GM18517 (cell line): ENCODE measurements around the gene PDAP1.
A peak's percentile ranks its signal among the peaks of the same experiment; 100 is the strongest.
"Not testable (repeated sequence)": the region's sequence is repeated elsewhere in the genome, so short reads cannot be mapped to it uniquely, and the experiment has no call there.

Experiments used
- ATAC-seq: cut with Tn5 transposase; IDR thresholded peaks from one replicate; pipeline ENCODE4 v1.9.1; 2021; ENCODE audit warnings: mild to moderate bottlenecking, moderate library complexity; ENCODE audit not compliant: unreplicated experiment

PDAP1 gene

DNA sequence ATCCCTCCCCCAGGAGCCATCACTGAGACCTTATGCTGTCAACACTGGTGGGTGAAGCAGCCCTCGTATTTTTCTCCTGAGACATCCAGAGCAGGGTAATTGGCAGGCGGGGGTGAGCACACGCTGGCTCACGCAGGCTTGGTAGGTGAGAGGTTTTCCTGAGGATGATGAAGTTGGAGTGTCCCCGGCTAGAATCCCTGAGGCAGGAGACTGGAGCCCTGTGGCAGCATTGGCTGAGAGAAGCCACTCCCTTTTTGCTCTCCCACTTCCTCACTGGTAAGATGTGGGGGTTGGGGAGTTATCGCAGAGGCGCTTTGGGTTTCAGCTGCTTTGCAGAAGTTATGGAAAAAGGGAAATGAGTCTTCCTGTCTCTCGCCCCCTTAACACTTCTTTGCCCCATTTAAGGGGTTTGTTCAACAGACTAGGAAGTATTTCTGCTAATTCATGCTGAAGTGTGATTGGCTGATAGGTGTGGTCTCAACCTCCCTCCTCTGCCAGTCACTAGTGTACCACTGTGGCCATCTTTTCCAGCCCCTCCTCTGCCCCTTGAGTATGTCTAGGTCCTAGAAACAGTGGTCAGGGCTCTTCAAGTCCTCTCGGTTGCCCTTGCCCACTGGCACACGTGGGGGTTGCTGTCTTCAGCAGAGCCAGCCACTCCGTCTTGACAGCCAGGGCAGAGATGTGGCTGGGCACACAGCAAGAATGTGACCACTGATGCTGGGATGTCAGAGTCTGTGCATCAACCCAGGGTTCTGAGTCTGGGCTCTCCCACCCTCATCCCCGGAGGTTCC lies 28.2 kb downstream of the PDAP1 start:
- ATAC-seq, result peak; percentile 48

DNA sequence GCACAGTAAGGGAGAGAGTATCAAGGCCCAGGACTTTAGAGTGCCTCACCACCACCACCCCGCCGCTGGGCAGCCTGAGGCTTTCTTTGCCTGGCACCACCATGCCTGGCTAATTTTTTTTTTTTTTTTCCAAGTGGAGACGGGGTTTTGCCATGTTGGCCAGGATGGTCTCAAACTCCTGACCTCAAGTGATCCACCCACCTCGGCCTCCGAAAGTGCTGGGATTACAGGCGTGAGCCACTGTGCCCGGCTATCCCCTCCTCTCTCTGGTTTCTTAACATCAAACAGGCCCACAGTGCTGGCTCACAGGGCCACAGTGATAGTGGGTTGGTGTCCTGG lies 28.7 kb downstream of the PDAP1 start:
- ATAC-seq, result not testable (repeated sequence)

DNA sequence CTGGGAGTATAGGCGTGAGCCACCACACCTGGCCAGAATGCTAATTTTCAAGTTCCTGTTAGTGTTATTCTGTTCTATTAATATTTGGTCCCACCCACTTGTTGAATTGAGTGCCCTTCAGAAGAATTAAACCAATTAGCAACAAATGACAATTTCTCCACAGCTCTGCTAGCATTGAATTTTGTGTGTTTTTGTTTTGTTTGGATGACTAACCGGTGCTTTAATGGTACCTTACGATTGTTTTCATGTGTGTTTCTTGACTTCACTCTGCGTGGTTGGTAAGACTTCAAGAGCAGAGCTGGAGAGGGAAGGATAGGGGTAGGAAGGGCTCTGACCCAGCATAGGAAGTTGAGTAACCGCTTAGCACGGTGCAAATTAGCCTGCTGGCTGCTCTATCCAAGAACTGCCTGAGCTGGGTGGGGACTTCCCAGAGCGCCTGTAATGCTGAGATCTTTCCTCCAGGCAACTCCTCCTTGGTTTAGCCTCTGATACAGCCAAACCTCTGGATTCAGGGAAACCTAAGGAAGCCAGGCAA lies 29.3 kb downstream of the PDAP1 start:
- no peak for ATAC-seq

DNA sequence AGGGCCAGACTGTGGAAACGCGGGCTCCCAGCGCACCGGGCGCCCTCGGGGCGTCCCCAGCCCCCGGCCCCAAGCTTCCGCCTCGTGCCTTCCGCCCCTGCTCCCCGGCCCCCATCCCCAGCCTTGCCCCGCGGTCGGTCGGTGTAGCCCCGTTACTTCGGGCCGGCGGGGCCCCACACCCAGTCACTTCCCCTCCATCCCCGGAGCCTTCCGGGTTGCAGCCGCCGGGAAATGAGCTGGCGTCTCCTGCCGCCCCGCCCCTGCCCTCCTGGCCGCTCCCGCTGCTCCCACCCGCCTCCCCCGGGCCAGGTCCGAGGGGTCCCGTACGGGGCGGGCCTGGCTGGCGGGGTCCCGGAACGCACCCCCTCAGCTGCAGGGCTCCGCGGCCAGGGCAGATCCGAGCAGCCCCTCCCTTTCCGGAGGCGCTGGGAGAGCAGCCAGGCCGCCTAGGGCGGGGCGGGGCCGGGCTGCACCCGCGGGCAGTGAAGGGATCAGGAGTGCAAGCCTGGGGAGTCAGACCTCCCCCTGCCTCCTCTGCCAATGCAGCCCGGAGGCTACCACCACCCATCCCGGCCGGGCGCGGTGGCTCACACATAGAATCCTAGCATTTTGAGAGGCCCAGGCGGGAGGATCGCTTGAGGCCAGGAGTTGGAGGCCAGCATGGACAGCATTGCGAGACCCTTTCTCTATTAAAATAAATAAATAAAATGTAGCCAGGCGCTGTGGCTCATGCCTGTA lies 33.2 kb downstream of the PDAP1 start:
- ATAC-seq, result peak; percentile 32

DNA sequence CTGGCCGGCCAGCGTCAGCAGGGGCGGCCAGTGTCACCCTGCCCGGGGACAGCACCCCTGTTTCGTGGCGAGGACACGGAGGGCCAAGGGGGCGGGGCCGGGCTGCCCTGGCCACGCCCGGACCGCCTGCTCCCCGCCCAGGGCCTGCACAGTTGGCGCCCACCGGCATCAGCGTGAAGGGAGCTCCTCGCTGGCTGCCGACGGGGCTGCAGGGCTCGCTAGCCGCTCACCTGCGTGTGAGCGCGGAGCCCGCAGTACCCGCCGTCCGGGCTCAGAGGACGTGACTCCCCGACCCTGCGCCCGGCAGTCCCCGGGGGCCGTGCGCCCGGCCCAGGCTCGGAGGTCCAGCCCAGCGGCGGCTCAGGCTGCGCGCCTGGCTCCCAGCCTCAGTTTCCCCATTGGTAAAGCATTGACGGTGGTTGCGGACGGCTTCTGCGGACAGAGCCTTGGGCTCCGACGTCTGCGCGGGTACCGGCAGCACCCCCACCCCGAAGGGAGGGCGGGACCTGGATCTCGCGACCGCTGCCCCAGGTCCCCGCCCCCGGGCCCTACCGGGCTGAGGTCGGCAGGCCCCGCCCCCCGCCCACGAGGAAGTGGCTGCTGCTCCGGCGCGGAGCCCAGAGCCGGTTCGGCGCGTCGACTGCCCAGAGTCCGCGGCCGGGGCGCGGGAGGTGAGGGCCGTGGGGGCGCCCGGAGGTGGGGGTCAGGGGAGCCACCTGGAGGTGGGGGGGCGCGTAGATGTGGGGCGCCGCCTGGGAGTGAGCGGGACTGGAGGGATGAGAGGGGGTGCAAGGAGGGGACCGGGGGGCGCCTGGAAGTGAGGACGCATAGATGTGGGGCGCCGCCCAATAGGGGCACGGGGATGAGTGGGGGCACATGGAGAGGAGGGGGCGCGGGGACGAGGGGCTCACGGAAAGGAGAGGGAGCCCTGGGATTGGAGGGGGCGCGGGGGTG lies 34.0 kb downstream of the PDAP1 start, which contains the start of gene ARPC1B:
Gene ARPC1B, plus strand, starts transcription at position 620 of the 954 bp plus-strand sequence. CDS start 10,985 bp downstream, outside the sequence.
- peak; percentile 49 for ATAC-seq

DNA sequence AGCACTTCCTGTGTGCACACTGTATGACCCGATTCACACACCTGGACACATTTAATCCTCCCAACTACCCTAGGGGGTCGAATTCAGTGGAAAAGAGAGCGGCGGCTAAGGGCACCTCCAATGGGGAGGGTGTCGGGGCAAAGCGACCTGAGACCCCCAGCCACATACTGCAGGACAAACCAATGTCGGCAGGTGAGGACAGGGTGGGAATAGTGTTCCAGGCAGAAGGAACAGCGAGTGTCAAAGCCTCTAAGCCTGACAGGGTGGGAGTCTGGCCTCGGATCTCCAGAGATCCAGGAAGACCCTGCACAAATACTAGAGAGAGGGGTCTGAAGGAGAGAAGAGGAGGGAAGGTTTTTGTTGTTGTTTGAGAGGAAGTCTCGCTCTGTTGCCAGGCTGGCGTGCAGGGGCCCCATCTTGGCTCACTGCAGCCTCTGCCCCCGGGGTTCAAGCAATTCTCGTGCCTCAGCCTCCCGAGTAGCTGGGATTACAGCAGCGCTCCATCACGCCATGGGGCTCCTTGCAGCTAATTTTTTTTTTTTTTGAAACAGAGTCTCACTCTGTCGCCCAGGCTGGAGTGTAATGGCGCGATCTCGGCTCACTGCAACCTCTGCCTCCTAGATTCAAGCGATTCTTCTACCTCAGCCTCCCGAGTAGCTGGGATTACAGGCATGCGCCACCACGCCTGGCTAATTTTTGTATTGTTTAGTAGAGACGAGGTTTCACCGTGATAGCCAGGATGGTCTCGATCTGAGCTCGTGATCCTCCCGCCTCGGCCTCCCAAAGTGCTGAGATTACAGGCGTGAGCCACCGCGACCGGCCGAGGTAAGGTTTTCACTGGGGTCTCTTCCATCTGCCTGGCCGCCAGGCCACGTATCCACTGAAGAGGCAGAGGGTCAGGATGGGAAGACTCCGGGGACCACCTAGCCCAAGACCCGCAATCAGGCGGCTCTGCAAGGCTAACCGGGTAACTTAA lies 35.0 kb downstream of the PDAP1 start:
- no peak for ATAC-seq

DNA sequence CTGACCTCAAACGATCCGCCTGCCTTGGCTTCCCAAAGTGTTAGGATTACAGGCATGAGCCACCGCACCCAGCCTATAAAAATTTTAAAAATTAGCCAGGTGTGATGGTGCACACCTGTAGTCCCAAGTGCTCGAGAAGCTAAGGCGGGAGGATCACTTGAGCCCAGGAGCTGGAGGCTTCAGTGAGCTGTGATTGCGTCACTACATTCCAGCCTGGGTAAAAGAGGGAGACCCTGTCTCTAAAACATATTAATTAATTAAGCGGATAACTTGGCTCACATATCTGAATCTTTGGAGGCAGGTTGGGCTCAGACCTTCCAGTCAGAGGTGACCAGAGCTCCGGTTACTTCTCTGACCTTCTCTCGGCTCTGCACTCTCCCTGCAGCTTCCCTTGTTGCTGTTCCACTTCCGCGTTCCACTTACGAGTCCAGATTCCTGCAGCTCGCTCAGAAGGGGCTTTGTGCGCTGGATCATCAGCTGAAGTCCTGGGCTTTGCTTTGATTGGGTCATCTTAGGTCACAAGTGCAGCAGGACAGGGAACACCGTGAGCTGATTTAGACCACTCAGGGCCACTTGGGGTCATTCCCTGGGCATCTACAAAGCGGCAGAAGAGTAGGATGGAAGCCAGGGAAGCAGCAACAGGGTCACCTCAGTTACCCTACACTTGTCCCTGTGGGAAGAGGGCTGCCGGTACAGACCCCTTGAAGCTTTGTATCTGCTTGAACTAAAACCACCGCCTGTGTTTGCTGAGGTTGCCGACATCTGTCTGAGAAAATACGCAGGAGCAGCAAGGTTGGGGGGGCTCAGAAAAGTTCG lies 35.9 kb downstream of the PDAP1 start:
- no peak for ATAC-seq

DNA sequence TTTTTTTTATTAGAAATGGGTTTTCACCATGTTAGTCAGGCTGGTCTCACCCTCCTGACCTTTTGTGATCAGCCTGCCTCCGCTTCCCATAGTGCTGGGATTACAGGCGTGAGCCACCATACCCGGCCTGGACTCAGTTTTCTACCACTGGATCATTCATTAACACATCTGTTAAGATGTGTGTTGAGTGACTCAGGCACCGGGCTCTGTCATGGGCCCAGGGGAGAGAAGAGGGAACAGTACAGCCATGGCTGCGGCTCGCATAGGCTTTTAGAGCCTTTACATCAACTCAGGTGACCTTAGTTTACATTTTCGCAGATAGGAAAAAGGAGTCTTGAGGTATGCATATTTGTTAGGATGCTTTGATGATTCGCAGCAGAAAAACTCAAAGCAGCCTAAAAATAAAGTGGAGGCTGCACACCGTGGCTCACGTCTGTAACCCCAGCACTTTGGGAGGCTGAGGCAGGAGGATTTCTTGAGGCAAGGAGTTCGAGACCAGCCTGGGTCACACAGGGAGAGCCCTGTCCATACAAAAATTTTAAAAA lies 36.9 kb downstream of the PDAP1 start:
- ATAC-seq, result no peak

DNA sequence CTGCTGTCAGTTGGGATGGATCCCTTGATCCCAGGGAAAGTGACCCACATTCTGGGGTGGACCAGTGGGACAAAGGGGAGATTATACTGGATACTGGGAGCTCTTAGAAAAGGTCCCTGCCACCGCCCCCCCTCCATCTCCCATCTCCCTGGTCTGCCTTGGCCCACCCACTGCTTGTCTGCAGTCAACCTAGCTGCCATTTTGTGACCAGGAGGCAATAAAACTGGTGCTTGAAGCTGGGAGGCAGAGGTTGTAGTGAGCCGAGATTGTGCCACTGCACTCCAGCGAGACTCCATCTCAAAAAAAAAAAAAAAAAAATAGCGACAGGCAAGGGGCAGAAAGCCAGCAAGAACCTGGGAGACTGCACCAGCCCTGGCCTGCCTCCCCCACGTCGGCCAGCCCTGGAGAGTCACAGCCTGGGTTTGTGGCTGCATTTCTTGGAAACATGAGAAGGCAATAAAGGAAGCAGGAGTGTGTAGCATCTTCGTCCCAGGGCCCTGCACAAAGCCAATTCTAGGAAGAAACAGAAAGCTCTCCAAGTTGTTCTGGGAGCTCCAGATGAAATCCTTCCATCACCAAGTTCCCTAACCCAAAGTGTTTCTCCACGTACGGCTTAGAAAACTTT lies 38.5 kb downstream of the PDAP1 start:
- ATAC-seq, result no peak

DNA sequence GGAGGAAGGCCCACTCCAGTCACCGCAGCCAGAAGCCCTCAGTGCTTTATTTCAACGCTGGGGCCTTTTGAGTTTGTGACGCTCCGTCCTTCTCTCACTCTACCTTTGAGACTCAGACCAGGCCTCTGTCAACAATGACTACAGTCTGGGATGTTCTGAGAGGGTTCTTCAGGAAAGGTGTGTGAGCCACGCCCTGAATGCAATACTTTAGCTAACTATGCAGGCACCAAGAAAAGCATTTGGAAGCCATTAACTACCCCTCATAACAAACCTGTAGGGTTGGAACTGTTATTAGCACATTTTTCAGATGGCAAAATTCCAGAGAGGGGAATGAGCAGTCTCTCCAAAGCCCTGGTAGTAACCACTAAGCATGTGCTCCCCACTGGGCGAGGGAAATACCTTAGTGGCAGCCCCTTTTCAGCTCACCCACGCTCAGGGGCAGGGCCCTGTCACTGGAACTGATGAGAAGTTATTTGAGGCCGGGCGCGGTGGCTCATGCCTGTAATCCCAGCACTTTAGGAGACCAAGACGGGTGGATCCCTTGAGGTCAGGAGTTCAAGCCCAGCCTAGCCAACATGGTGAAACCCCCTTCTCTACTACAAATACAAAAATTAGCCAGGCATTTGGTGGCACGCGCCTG lies 39.5 kb downstream of the PDAP1 start:
- no peak for ATAC-seq

DNA sequence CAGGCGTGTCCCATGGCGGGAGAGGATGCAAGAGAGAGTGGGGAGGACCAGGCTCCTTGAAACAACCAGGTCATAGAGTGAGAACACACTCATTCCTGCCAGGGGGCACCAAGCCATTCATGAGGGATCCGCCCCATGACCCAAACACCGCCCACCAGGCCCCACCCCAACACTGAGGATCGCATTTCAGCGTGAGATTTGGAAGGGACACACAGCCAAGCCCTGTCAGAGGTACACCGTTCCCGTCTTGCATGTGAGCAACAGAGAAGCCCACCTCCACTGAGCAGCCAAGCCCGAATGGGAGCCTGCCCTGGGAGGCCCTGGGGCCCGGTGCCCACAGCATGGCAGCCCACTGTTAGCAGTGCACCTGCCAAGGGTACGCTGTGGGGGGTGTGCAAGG lies 41.8 kb downstream of the PDAP1 start:
- no peak for ATAC-seq

DNA sequence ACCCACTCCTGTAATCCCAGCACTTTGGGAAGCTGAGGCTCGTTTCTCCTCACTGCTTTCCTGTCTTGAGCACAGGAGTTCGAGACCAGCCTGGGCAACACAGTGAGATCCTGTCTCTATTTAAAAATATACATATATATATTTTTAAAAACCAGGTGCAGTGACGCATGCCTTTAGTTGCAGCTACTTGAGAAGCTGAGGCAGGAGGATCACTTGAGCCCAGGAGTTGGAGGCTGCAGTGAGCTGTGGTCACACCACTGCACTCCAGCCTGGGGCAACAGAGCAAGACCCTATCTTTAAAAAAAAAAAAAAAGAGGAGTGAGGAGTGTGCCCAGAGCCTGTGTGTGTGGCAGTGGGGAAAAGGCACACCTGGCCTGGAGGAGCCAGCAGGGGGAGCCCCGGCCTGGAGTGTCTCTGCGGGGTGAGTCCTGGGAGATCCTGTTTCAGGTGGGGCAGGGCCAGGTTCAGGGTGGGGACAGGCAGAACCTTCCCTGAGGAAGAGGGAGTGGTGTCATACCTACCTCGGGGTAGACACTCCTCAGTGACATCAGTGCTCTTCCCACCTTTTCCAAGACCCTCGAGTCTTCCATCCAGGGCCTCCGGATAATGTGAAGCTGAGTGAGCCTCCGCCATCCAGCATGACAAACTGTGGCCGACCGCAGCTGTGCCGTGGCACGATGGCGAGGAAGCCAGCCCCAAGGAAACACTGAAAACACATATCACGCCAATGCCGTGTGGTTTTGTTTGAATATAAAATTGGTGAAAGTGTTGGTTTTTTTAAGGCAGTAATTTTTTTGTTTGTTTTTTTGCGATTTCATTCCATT lies 42.9 kb downstream of the PDAP1 start:
- ATAC-seq, result no peak

DNA sequence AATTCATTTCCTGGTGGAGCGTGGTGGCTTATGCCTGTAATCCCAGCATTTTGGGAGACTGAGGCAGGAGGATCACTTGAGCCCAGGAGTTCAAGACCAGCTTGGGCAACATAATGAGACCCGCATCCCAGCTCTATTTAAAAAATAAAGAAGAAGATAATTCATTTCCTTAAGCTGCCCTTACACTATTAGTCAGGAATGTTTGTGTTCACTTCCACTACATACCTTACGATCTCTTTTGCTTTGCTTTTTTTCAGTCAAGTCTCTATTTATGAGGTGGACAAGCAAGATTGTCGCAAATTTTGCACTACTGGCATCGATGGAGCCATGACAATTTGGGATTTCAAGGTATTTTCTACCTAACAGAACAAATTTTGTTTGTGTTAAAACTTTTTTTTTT lies 45.1 kb downstream of the PDAP1 start:
- ATAC-seq, result no peak

DNA sequence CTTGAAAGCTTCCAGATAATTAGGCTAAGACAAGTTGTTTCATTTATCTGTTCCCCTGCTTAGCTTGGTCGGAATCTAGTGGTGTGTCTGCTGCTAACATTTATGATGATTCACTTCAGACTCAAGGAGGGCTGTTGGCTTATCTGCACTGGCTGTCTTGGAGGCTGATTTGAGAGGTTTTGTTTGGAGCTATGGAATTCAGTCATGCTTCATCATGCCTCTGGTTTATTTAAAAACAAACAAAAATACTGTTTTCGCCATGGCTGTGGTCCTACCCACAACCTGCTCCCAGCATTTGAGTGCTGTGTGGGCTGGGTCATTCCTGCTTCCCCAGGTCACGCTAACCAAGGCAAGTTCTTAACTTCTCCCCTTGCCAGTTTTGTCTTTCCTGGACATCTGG lies 45.6 kb downstream of the PDAP1 start:
- no peak for ATAC-seq

DNA sequence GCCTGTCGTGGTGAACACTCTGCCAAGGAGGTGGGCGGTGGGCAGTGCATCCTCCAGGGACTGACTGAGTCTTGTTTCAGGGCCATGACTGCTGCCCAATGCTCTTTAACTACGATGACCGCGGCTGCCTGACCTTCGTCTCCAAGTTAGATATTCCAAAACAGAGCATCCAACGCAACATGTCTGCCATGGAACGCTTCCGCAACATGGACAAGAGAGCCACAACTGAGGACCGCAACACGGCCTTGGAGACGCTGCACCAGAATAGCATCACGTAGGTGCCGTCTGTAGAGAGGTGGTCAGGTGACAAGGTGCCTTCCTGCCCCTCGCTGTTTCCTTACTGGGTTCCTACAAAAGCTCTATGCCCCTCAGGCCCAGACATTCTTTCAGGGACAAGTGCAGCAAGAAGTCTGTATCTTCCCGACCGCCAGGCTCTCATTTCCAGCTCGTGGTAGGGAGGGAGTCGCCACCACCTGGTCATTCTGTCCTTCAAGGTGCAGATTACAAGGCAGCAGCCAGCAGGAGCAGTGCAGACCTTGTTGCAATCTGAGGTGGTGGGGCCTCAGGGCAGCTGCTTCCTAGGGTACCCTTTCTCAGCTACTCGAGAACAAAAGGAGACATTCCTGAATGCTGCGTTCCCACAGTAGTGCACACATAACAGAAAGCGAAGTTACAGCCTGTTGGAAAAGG lies 48.8 kb downstream of the PDAP1 start:
- no peak for ATAC-seq

DNA sequence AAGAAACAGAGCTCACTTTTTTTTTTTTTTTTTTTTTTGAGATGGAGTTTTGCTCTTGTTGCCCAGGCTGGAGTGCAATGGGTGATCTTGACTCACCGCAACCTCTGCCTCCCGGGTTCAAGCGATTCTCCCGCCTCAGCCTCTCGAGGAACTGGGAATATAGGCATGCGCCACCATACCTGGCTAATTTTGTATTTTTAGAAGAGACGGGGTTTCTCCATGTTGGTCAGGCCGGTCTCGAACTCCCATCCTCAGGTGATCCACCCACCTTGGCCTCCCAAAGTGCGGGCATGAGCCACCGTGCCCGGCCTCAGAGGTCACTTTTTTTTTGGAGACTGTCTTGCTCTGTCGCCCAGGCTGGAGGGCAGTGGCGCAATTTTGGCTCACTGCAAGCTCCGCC lies 49.9 kb downstream of the PDAP1 start:
- ATAC-seq, result not testable (repeated sequence)
